GM10266 (cell line): ENCODE data around the gene MEF2C.

Source experiments
- DNase-seq: peaks from one replicate; pipeline ENCODE4 v3.0.0; 2012; ENCODE audit errors: extremely low spot score
- TF ChIP-seq, protein P1 (sequence below): IDR thresholded peaks from 2 replicates; pipeline ENCODE4 v1.5.1; 2012; ENCODE audit warnings: mild to moderate bottlenecking, low read depth; ENCODE audit not compliant: control insufficient read depth, insufficient read depth; ENCODE audit errors: missing control alignments

MEF2C gene

DNA sequence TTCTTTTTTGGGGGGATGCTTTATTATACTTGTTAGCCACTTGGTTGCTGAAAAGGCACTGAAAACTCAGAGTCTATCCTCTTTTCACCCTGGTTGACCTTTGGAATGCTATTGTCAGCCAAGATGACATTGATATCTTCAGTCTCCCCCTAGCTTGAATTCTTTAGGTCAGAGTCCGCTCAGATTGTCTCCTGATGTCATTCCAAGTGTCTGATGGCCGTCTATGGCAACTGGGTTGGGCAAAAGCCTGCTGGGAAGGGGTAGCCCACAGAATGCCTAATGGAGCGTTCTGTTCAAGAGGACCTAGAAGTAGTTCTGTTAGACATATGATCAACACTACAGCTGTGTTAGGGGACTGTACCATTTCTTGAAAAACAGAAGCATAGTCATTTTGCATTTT, 9.7 kb upstream of the MEF2C start:
- TF ChIP-seq, protein P1, sequence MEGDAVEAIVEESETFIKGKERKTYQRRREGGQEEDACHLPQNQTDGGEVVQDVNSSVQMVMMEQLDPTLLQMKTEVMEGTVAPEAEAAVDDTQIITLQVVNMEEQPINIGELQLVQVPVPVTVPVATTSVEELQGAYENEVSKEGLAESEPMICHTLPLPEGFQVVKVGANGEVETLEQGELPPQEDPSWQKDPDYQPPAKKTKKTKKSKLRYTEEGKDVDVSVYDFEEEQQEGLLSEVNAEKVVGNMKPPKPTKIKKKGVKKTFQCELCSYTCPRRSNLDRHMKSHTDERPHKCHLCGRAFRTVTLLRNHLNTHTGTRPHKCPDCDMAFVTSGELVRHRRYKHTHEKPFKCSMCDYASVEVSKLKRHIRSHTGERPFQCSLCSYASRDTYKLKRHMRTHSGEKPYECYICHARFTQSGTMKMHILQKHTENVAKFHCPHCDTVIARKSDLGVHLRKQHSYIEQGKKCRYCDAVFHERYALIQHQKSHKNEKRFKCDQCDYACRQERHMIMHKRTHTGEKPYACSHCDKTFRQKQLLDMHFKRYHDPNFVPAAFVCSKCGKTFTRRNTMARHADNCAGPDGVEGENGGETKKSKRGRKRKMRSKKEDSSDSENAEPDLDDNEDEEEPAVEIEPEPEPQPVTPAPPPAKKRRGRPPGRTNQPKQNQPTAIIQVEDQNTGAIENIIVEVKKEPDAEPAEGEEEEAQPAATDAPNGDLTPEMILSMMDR = no peak
- DNase-seq = no peak

DNA sequence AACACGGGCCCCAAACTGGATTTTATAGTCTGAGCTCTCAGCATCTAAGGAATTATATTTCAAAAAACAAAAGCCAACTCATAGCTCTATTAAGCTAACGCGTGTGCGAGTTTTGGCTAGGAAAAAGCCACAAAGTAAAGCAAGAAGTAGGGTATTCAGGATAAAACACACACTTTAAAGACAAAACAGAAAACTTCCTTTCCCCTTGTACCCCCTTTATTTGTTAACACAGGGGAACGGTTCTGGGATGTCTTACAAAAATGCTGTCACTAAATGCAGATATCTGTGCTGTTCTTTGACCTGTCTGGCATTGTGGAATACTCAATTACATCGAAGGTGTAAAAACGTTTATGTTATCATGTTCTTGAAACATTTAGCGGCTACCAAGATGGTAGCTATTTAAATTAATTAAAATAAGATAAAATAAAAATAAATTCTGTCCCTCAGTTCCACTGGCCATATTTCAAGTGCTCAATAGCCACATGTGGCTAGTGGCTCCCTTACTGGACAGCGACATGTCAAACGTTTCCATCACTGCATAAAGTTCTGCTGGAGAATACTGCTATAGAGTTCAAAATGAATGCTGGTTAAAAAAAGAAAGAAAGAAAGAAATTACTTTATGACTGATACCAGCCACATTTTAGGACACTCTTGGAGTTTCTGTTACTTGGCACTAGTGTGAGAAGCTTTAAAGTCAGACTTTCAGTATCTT, 7.2 kb upstream of the MEF2C start:
- DNase-seq = no peak
- TF ChIP-seq, protein P1 = no peak

DNA sequence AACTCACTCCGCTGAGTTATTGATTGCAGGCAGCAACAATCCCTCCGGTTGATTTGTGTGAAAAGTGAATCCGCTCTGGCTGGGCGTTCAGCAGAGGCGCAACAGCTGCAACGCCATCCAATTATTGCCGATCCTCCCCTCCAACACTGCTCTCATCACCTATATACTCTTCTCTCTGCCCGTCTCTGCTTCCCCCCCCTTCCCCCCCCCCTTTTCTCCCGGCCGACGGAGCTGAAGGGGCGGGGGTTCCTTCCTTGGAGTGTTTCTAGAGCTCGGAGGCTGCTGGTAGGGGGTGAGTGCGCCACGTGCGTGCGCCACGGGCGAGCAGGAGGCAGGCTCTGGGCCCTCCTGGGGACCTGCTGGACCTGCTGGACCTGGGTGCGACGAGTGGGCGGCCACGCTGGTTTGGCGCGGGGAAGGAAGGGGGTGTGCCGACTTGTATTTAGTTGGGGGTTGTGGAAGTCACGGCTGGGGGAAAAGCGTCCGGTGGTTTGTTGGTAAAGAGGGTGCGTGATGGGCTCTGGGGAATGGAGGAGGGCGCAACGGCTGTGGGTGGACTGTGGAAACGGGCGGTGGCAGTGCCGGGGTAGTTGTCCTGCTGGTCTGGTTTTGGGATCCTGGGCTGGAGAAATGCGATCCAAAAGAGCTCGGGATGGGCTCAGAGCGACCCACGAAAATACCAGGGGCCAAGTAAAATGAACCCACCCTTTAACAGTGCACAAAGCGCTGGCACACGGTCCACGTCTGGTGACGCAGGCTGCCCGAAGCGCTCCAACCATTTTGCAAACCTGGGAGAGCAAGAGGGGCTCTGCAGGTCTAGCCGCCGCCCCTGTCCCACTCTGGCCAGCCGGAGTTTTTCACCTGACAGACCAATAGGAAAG, 6.4 kb upstream of the MEF2C start:
- peak; percentile 35 for DNase-seq
- TF ChIP-seq, protein P1 = no peak

DNA sequence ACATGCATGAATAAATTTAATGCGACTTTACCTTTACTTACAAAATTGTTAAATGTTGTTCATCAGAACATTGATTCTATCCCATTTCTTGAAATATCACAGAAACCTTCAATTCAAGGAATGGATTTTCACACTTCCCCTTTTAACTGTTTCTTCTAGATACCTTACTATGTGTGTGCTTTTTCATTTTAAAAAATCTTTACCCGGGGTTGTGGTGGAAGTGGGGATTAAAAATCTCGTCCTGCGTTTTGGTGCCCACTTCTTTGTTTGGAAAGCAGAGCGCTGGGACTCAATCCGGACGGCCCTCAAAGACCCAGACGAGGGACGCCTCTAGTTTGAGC, 5.8 kb upstream of the MEF2C start:
- DNase-seq = no peak
- TF ChIP-seq, protein P1 = no peak

DNA sequence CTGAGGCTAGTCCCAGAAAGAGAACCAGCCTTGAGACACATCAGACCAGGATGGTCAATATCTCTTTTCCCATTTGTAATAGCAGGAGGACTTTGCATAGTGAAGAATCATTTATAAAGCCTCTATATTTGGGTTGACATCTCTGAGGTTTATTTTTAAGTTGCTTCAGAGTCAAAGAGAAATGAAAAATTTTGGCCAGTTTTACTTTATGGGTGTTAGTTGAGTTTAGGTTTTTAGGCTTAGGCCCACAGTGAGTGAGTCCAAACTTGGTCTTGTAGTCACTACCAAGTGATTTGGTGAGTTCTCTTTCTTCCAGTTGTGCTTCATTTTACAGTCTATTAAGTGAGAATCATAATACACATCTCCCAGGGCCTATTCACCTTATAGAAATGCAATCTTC, 5.3 kb upstream of the MEF2C start:
- TF ChIP-seq, protein P1 = no peak
- DNase-seq = no peak

DNA sequence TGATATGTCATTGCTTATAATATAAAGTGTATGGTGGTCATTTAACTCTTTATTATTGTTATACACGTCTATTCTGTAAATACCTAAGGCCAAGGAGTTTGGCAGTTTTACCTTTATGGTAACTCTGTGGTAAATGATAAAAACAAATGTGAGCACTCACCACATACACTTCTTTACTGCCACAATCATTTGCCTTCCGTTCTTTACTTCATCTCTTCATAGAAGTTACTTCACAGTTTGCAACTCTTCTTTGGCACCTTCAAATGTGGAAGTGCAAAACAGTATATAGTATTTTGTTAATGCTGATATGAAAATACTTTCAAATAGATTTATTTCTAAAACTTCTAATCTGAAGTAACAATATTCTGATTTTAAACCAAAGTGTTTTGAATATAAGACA, 4.4 kb upstream of the MEF2C start:
- no peak for DNase-seq
- TF ChIP-seq, protein P1 = no peak
